ENCODE measurements around the gene MSGN1. TPM values are rescaled to one million over a fixed set of nuclear protein-coding genes. Genes with fewer than 3 reads are reported as not detected.
A peak's percentile ranks its signal among the peaks of the same experiment; 100 is the strongest.

MSGN1 gene
- total and polyA plus RNA-seq, 12 donors = 0.55 TPM; not detected in 11

DNA sequence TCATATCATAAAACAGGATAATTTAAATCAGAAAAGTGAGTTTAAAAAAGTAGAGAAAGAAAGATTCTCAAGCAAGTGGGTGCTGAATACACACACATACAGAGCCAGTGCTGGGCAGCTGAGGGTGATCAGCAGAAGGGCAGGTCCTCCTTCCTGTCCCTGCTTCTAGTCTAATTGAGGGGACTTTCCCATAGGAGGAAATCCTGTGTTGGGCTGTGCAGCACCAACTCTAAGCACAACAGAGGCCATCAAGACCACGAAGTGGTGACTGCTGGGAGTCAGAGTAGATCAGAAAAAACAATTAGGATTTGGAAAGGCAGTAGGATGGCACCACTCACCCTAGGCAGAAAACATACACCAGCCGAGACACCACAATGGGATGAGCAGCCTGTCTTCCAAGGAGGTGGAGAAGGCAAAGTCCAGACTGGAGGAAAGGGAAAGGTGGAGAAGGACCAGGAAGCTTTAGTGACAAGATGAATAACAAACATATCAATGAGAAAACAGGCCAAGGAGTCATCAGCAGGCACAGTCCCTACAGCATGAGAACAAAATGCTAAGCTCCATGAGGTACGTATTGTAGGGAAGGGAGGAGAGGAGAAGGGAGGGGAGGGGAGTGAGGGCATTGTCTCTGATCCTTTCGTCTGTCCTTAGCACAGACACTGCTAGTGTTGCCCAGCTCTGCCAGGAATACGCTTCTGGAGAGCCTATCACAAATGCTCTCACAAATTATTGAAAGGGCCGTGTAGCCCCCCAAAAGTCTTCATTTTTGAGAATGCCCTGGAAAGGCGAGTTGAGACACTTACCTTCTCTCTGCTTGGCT lies 16.7 kb upstream of the MSGN1 start:
- no peaks in the 10 kb centered on the region for H3K27me3 ChIP-seq
- no peak for TF ChIP-seq POLR2A (IDR thresholded peaks at IDR 0.05)
- no peak for TF ChIP-seq CTCF (IDR thresholded peaks at IDR 0.05)
- 65 to 77% (median 72%) methylated on average over 6 to 7 of the region's 7 CpGs for WGBS, 4 donors
- no peaks in the 10 kb centered on the region for H3K36me3 ChIP-seq (replicated peaks in 1 of 2)
- intact Hi-C loops (cut with DNase I) = no loop called here
- DNase-seq = no peak
- H3K27ac ChIP-seq = peak overlapping the region in 1 of 5 donors; percentile 5
- no peak overlapping the region for H3K4me3 ChIP-seq
- no peaks in the 10 kb centered on the region for H3K4me1 ChIP-seq (replicated peaks in 1 of 2)
- H3K9me3 ChIP-seq (replicated peaks in 1 of 3) = no peaks in the 10 kb centered on the region

- Histone ChIP-seq H3K4me1 (replicated peaks in 1 of 2) (no peaks in the 10 kb centered on the region), H3K27ac (no peak overlapping the region), H3K4me3 (no peak overlapping the region), H3K36me3 (replicated peaks in 1 of 2) (no peaks in the 10 kb centered on the region), H3K9me3 (replicated peaks in 1 of 3) (no peaks in the 10 kb centered on the region), H3K27me3 (no peaks in the 10 kb centered on the region)
- 60 to 77% (median 68%) methylated on average over 4 to 5 of the region's 5 CpGs for WGBS, 4 donors
- intact Hi-C loops (cut with DNase I) = no loop called here
- DNase-seq = peak in 1 of 7 donors; percentile 77
- TF ChIP-seq POLR2A (IDR thresholded peaks at IDR 0.05) (no peak), CTCF (IDR thresholded peaks at IDR 0.05) (no peak)
Observed at GRCh38 chr2:17800219-17800618, 16.0 kb upstream of the MSGN1 start.

GRCh38 chr2:17800693-17801458 lies 15.4 kb upstream of the MSGN1 start:
- Histone ChIP-seq H3K4me3 (no peak overlapping the region), H3K27ac (no peak overlapping the region), H3K4me1 (replicated peaks in 1 of 2) (no peaks in the 10 kb centered on the region), H3K9me3 (replicated peaks in 1 of 3) (no peaks in the 10 kb centered on the region), H3K36me3 (replicated peaks in 1 of 2) (no peaks in the 10 kb centered on the region), H3K27me3 (no peaks in the 10 kb centered on the region)
- intact Hi-C loops (cut with DNase I) = no loop called here
- no peak for DNase-seq
- 78 to 94% (median 81%) methylated on average over 1 of the region's 1 CpG for WGBS, 4 donors
- no peak for TF ChIP-seq CTCF (IDR thresholded peaks at IDR 0.05)

DNA sequence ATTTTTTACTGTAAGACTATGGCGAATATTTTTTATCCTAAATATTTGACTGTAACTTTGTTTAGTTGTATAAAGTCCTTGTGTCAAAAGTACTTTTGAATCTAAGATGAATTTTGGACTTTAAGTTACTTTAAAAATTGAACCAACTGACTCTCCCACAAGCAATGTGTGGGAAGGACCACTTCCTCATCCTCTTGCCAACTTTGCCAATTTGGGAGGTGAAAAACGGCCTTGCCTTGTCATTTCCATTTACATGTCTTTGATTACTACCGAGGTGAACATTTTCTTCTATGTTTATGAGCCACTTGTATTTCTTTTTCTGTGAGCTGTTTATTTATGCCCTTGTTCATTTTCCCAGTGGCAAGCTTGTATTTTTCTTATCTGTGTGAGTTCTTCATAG lies 12.8 kb upstream of the MSGN1 start:
- intact Hi-C loops (cut with DNase I) = no loop called here
- no peak overlapping the region for H3K27ac ChIP-seq
- no peaks in the 10 kb centered on the region for H3K36me3 ChIP-seq (replicated peaks in 1 of 2)
- H3K27me3 ChIP-seq = no peaks in the 10 kb centered on the region
- 52 to 65% (median 59%) methylated on average over 3 of the region's 3 CpGs for WGBS, 4 donors
- no peak for DNase-seq
- no peak overlapping the region for H3K4me3 ChIP-seq
- TF ChIP-seq POLR2A (IDR thresholded peaks at IDR 0.05) (no peak), CTCF (IDR thresholded peaks at IDR 0.05) (no peak)
- no peaks in the 10 kb centered on the region for H3K4me1 ChIP-seq (replicated peaks in 1 of 2)
- no peaks in the 10 kb centered on the region for H3K9me3 ChIP-seq (replicated peaks in 1 of 3)
